HTR-8/SVneo (cell line): ENCODE results near the gene USP28.
"Not testable (repeated sequence)": the region's sequence is repeated elsewhere in the genome, so short reads cannot be mapped to it uniquely, and the experiment has no call there.

Experiments
- DNase-seq: peaks from one replicate; pipeline ENCODE4 v3.0.0; 2011; ENCODE audit warnings: low spot score, mixed read lengths; ENCODE audit not compliant: insufficient read length
- FAIRE-seq: peaks from 2 replicates; lab custom pipeline; 2011; peaks lifted over from hg19 to GRCh38; lab: Jason Lieb, UNC

The USP28 gene

GRCh38 chr11:113880971-113881370 lies 5.6 kb upstream of the USP28 start:
- no peak for FAIRE-seq
- no peak for DNase-seq

- not testable (repeated sequence) for FAIRE-seq, DNase-seq
Observed at GRCh38 chr11:113879446-113879845, 4.1 kb upstream of the USP28 start.

- no peak for DNase-seq
- no peak for FAIRE-seq
Observed at GRCh38 chr11:113877670-113878055, 2.3 kb upstream of the USP28 start.

- no peak for FAIRE-seq
- DNase-seq = no peak
Observed at GRCh38 chr11:113876798-113877669, 1.7 kb upstream of the USP28 start.

GRCh38 chr11:113876074-113876797 lies 864 bp upstream of the USP28 start:
- FAIRE-seq (no peak), DNase-seq (no peak)

GRCh38 chr11:113874581-113875233 lies 665 bp downstream of the USP28 start:
- FAIRE-seq = no peak
- no peak for DNase-seq

- FAIRE-seq (no peak), DNase-seq (no peak)
Observed at GRCh38 chr11:113874096-113874495, 1.3 kb downstream of the USP28 start.

- no peak for FAIRE-seq
- DNase-seq = no peak
Observed at GRCh38 chr11:113873236-113873626, 2.1 kb downstream of the USP28 start.

GRCh38 chr11:113871336-113871735 lies 4.0 kb downstream of the USP28 start:
- DNase-seq (no peak), FAIRE-seq (no peak)

- FAIRE-seq = no peak
Observed at GRCh38 chr11:113867843-113868503, 7.4 kb downstream of the USP28 start.

GRCh38 chr11:113865873-113866272 lies 9.5 kb downstream of the USP28 start:
- FAIRE-seq (no peak), DNase-seq (no peak)

More at GRCh38 chr11:113867843-113868503, 7.4 kb downstream of the USP28 start:
- DNase-seq = no peak

- DNase-seq (no peak), FAIRE-seq (peak; percentile 9)
Observed at GRCh38 chr11:113864410-113864809, 11.0 kb downstream of the USP28 start.

- DNase-seq = no peak
- peak; percentile 26 for FAIRE-seq
Observed at GRCh38 chr11:113862435-113862834, 12.9 kb downstream of the USP28 start.

- no peak for FAIRE-seq
Observed at GRCh38 chr11:113859665-113860064, 15.7 kb downstream of the USP28 start.

GRCh38 chr11:113856966-113857759 lies 18.2 kb downstream of the USP28 start:
- FAIRE-seq (no peak), DNase-seq (no peak)

More at GRCh38 chr11:113859665-113860064, 15.7 kb downstream of the USP28 start:
- DNase-seq = no peak

- FAIRE-seq (no peak), DNase-seq (no peak)
Observed at GRCh38 chr11:113855803-113856202, 19.6 kb downstream of the USP28 start.

GRCh38 chr11:113850188-113850587 lies 25.2 kb downstream of the USP28 start:
- DNase-seq (no peak), FAIRE-seq (no peak)

GRCh38 chr11:113849713-113850112 lies 25.7 kb downstream of the USP28 start:
- FAIRE-seq (no peak), DNase-seq (no peak)

GRCh38 chr11:113847580-113847979 lies 27.8 kb downstream of the USP28 start:
- DNase-seq (no peak), FAIRE-seq (no peak)
